Transverse colon (tissue), 4 donors: ENCODE data around the gene CRISP2. TPM values are rescaled to one million over a fixed set of nuclear protein-coding genes. Genes with fewer than 3 reads are reported as not detected.

Experiments used
- DNase-seq: peaks from one replicate; pipeline ENCODE4 v3.0.0-alpha.2; 2019
- H3K27ac ChIP-seq, 4 donors: fragments of 200-600 bp; sonication (generic); 2 replicates each; pipeline ENCODE4 v1.5.1; 2016 to 2018; ENCODE audit warnings: inconsistent platforms in 4 of 4
- H3K27me3 ChIP-seq: fragments of 200-600 bp; sonication (generic); 2 replicates; pipeline ENCODE4 v1.5.1; 2017; ENCODE audit warnings: inconsistent platforms
- H3K36me3 ChIP-seq, 4 donors: fragments of 200-600 bp; sonication (generic); 2 replicates each; pipeline ENCODE4 v1.5.1; 2017 to 2019; ENCODE audit warnings: inconsistent platforms in 4 of 4
- H3K4me1 ChIP-seq, 4 donors: fragments of 200-600 bp; sonication (generic); 2 replicates each; pipeline ENCODE4 v1.5.1; 2017 to 2020; ENCODE audit warnings: inconsistent platforms in 4 of 4
- H3K4me3 ChIP-seq, 4 donors: fragments of 200-600 bp; sonication (generic); 1 replicate in 1 of 4; 2 replicates in 3 of 4; pipeline versions ENCODE4 v1.5.1 to v1.6.1; 2017 to 2019; ENCODE audit warnings: inconsistent platforms in 4 of 4
- H3K9me3 ChIP-seq, 2 donors: fragments of 200-600 bp; sonication (generic); 2 replicates each; pipeline ENCODE4 v1.5.1; 2017 to 2019; ENCODE audit warnings: inconsistent platforms in 2 of 2
- EP300 ChIP-seq: sonication (generic); formaldehyde crosslinking; IDR thresholded peaks from one replicate; pipeline ENCODE4 v1.6.1; 2017; ENCODE audit warnings: antibody characterized with exemption, low read depth
- POLR2A ChIP-seq: fragments of 450-650 bp; IDR thresholded peaks from one replicate; pipeline ENCODE4 v1.6.1; 2016; ENCODE audit warnings: antibody characterized with exemption, mild to moderate bottlenecking, moderate library complexity
- POLR2AphosphoS5 ChIP-seq, 3 donors: sonication (generic); formaldehyde crosslinking; IDR thresholded peaks; one replicate each; pipeline ENCODE4 v1.6.1; 2016; ENCODE audit warnings: antibody characterized with exemption in 3 of 3
- WGBS, 2 donors: methylation state at CpG; one replicate each; pipeline ENCODE4 v1.1.5; 2018; ENCODE audit warnings: low coverage in 1 of 2; 5-methylcytosine and 5-hydroxymethylcytosine counted together
- in situ Hi-C, 4 donors: fragments of 200-750 bp; cut with MboI; loops; one replicate each; pipeline versions ENCODE4 v1.15.0 to v1.15.1; 2017; ENCODE audit warnings: low sequenced_read_pairs in 3 of 4, low pct_ligation_motif_present in 1 of 4, low pct_unique_long_range_greater_than_20kb in 1 of 4
- intact Hi-C: fragments of 100-400 bp; cut with DNase I; formaldehyde crosslinking; loops from one replicate; pipeline ENCODE4 v1.15.1; 2023; ENCODE audit warnings: low total_unique reads
- total RNA-seq, 4 donors: library from RNA; depleted of rRNA; stranded (reverse); fragments of >200 nt; gene quantifications; one replicate each; pipeline ENCODE4 v1.1.0, GENCODE V29; 2016
- TF ChIP-seq, protein P1 (sequence below), 5 experiments: fragments of 200-600 bp in 3 of 5; fragments of 450-650 bp in 2 of 5; sonication (generic) in 3 of 5; IDR thresholded peaks; 1 replicate in 2 of 5; 2 replicates in 3 of 5; pipeline ENCODE4 v1.5.1; 2016 to 2017; ENCODE audit warnings: antibody characterized with exemption in 5 of 5, inconsistent platforms in 3 of 5, mild to moderate bottlenecking in 2 of 5, moderate library complexity in 1 of 5

The CRISP2 gene
- total RNA-seq, 4 donors from 2014 or later, result not detected

DNA sequence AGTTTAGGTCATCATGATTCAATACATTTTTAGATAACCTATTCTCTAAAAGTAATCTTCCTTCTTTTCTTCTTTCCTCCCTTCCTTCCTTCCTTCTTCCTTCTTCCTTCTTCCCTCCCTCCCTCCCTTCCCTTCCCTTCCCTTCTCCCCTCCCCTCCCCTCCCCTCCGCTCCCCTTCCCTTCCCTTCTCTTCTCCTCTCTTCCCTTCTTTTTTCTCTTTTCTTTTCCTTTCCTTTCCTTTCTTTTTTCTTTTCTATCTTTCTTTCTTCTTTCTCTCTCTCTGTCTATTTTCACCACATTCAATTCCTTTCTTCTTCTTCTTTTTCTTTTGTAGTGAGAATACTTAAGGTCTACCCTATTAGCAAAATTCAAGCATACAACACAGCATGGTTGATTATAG is 59.4 kb downstream of the CRISP2 start:
- WGBS, 2 donors, result 89 to 100% methylated on average over 1 of the region's 1 CpG
- H3K4me1 ChIP-seq, result no peaks in the 10 kb centered on the region
- no peak for DNase-seq
- intact Hi-C loops, result no loop called here
- H3K27me3 ChIP-seq, result no peaks in the 10 kb centered on the region
- H3K27ac ChIP-seq, result no peak overlapping the region
- in situ Hi-C loops, result no loop called here
- no peaks in the 10 kb centered on the region for H3K9me3 ChIP-seq
- no peaks in the 10 kb centered on the region for H3K36me3 ChIP-seq
- TF ChIP-seq EP300 (no peak), POLR2AphosphoS5 (IDR thresholded peaks at IDR 0.05) (no peak), POLR2A (no peak)
- TF ChIP-seq, protein P1, sequence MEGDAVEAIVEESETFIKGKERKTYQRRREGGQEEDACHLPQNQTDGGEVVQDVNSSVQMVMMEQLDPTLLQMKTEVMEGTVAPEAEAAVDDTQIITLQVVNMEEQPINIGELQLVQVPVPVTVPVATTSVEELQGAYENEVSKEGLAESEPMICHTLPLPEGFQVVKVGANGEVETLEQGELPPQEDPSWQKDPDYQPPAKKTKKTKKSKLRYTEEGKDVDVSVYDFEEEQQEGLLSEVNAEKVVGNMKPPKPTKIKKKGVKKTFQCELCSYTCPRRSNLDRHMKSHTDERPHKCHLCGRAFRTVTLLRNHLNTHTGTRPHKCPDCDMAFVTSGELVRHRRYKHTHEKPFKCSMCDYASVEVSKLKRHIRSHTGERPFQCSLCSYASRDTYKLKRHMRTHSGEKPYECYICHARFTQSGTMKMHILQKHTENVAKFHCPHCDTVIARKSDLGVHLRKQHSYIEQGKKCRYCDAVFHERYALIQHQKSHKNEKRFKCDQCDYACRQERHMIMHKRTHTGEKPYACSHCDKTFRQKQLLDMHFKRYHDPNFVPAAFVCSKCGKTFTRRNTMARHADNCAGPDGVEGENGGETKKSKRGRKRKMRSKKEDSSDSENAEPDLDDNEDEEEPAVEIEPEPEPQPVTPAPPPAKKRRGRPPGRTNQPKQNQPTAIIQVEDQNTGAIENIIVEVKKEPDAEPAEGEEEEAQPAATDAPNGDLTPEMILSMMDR (IDR thresholded peaks at IDR 0.05), result no peak
- no peak overlapping the region for H3K4me3 ChIP-seq

- 55 to 67% methylated on average over 2 of the region's 2 CpGs for WGBS, 2 donors
- DNase-seq, result no peak
- Histone ChIP-seq H3K4me3 (no peak overlapping the region), H3K4me1 (no peaks in the 10 kb centered on the region), H3K27ac (no peak overlapping the region), H3K27me3 (no peaks in the 10 kb centered on the region), H3K9me3 (no peaks in the 10 kb centered on the region), H3K36me3 (no peaks in the 10 kb centered on the region)
- intact Hi-C loops, result no loop called here
- in situ Hi-C loops, result no loop called here
- TF ChIP-seq POLR2A, result no peak
- no peak for TF ChIP-seq POLR2AphosphoS5 (IDR thresholded peaks at IDR 0.05)
- TF ChIP-seq, protein P1 (IDR thresholded peaks at IDR 0.05), result no peak
- no peak for TF ChIP-seq EP300
Measured at GRCh38 chr6:49653438-49653837, 59.9 kb downstream of the CRISP2 start.

GRCh38 chr6:49651239-49651638 is 62.1 kb downstream of the CRISP2 start:
- TF ChIP-seq POLR2AphosphoS5 (IDR thresholded peaks at IDR 0.05) (no peak), POLR2A (no peak)
- Histone ChIP-seq H3K27ac (no peak overlapping the region), H3K4me1 (no peaks in the 10 kb centered on the region), H3K4me3 (no peak overlapping the region), H3K27me3 (no peaks in the 10 kb centered on the region), H3K9me3 (no peaks in the 10 kb centered on the region), H3K36me3 (no peaks in the 10 kb centered on the region)
- WGBS, 2 donors, result 68% methylated on average over 2 of the region's 2 CpGs; no CpG with 5 or more reads in 1 of the 2 donors
- no peak for DNase-seq
- in situ Hi-C loops (no loop called here), intact Hi-C loops (no loop called here)

- intact Hi-C loops, result no loop called here
- 59 to 67% methylated on average over 1 of the region's 1 CpG for WGBS, 2 donors
- no peaks in the 10 kb centered on the region for H3K27me3 ChIP-seq
- TF ChIP-seq, protein P1 (IDR thresholded peaks at IDR 0.05), result no peak
- TF ChIP-seq POLR2A (no peak), EP300 (no peak), POLR2AphosphoS5 (IDR thresholded peaks at IDR 0.05) (no peak)
- in situ Hi-C loops, result no loop called here
- no peaks in the 10 kb centered on the region for H3K9me3 ChIP-seq
- no peak overlapping the region for H3K4me3 ChIP-seq
- H3K4me1 ChIP-seq, result no peaks in the 10 kb centered on the region
- H3K36me3 ChIP-seq, result no peaks in the 10 kb centered on the region
- H3K27ac ChIP-seq, result no peak overlapping the region
- DNase-seq, result no peak
Measured at GRCh38 chr6:49649988-49650387, 63.4 kb downstream of the CRISP2 start.

- no peak overlapping the region for H3K27ac ChIP-seq
- in situ Hi-C loops, result no loop called here
- H3K4me1 ChIP-seq, result no peaks in the 10 kb centered on the region
- no peak overlapping the region for H3K4me3 ChIP-seq
- TF ChIP-seq POLR2AphosphoS5 (IDR thresholded peaks at IDR 0.05) (no peak), EP300 (no peak), POLR2A (no peak)
- TF ChIP-seq, protein P1 (IDR thresholded peaks at IDR 0.05), result no peak
- no peaks in the 10 kb centered on the region for H3K27me3 ChIP-seq
- intact Hi-C loops, result no loop called here
- DNase-seq, result no peak
- no peaks in the 10 kb centered on the region for H3K9me3 ChIP-seq
- no peaks in the 10 kb centered on the region for H3K36me3 ChIP-seq
Measured at GRCh38 chr6:49648036-49648435, 65.3 kb downstream of the CRISP2 start.
